H9 (cell line): Measurements from ENCODE around the gene GRAMD1B. TPM values are rescaled to one million over a fixed set of nuclear protein-coding genes. Genes with fewer than 3 reads are reported as not detected.

Source experiments
- DNase-seq: peaks from one replicate; pipeline ENCODE4 v3.0.0-alpha.2; 2017
- H2AFZ ChIP-seq: one replicate; pipeline ENCODE4 v1.6.1; 2013; ENCODE audit warnings: mild to moderate bottlenecking, low read length, control low read depth, moderate library complexity
- H2AK5ac ChIP-seq: 2 replicates; pipeline ENCODE4 v1.6.1; 2013; ENCODE audit warnings: low read length, control low read depth, mixed read lengths; ENCODE audit not compliant: insufficient read length
- H2BK120ac ChIP-seq: one replicate; pipeline ENCODE4 v1.6.1; 2013; ENCODE audit warnings: low read depth, mild to moderate bottlenecking, low read length, control low read depth, inconsistent platforms; ENCODE audit not compliant: poor library complexity, severe bottlenecking
- H2BK12ac ChIP-seq: 2 replicates; pipeline ENCODE4 v1.6.1; 2013; ENCODE audit warnings: low read length, control low read depth, mixed read lengths, low read depth; ENCODE audit not compliant: insufficient read length
- H2BK15ac ChIP-seq: 2 replicates; pipeline ENCODE4 v1.6.1; 2013; ENCODE audit warnings: low read depth, low read length, control low read depth
- H2BK20ac ChIP-seq: one replicate; pipeline ENCODE4 v1.6.1; 2013; ENCODE audit warnings: low read depth, mild to moderate bottlenecking, low read length, control low read depth, inconsistent platforms; ENCODE audit not compliant: poor library complexity, severe bottlenecking
- H2BK5ac ChIP-seq: 2 replicates; pipeline ENCODE4 v1.6.1; 2013; ENCODE audit warnings: low read length, control low read depth, mixed read lengths; ENCODE audit not compliant: insufficient read length
- H3K14ac ChIP-seq: 2 replicates; pipeline ENCODE4 v1.6.1; 2013; ENCODE audit warnings: low read length, control low read depth; ENCODE audit not compliant: insufficient read depth
- H3K18ac ChIP-seq: 2 replicates; pipeline ENCODE4 v1.6.1; 2013; ENCODE audit warnings: low read depth, mild to moderate bottlenecking, mixed read lengths, low read length, control low read depth; ENCODE audit not compliant: insufficient read length
- H3K23ac ChIP-seq: 2 replicates; pipeline ENCODE4 v1.6.1; 2013; ENCODE audit warnings: low read length, control low read depth, mixed read lengths, low read depth; ENCODE audit not compliant: insufficient read length
- H3K23me2 ChIP-seq: 2 replicates; pipeline ENCODE4 v1.6.1; 2013; ENCODE audit warnings: low read depth, mild to moderate bottlenecking, mixed read lengths, low read length, control low read depth; ENCODE audit not compliant: insufficient read length, poor library complexity, severe bottlenecking
- H3K27ac ChIP-seq: 2 replicates; pipeline ENCODE4 v1.5.1; 2013; ENCODE audit warnings: low read length, control low read depth, mixed read lengths, low read depth; ENCODE audit not compliant: insufficient read length
- H3K27me3 ChIP-seq: 2 replicates; pipeline ENCODE4 v1.6.1; 2013; ENCODE audit warnings: low read length, control low read depth, inconsistent platforms; ENCODE audit not compliant: insufficient read depth
- H3K4ac ChIP-seq: 2 replicates; pipeline ENCODE4 v1.6.1; 2013; ENCODE audit warnings: low read depth, mild to moderate bottlenecking, control low read depth, inconsistent platforms, low read length, moderate library complexity
- H3K4me1 ChIP-seq: 2 replicates; pipeline ENCODE4 v1.6.1; 2013; ENCODE audit warnings: low read length, control low read depth, inconsistent platforms; ENCODE audit not compliant: insufficient read depth
- H3K4me2 ChIP-seq: 2 replicates; pipeline ENCODE4 v1.6.1; 2013; ENCODE audit warnings: low read length, control low read depth, mixed read lengths; ENCODE audit not compliant: insufficient read length, insufficient read depth
- H3K56ac ChIP-seq: 2 replicates; pipeline ENCODE4 v1.6.1; 2013; ENCODE audit warnings: low read depth, mild to moderate bottlenecking, mixed read lengths, low read length, control low read depth; ENCODE audit not compliant: insufficient read length
- H3K79me1 ChIP-seq: 2 replicates; pipeline ENCODE4 v1.6.1; 2013; ENCODE audit warnings: low read depth, mild to moderate bottlenecking, moderate library complexity, low read length, control low read depth, inconsistent platforms; ENCODE audit not compliant: insufficient read depth, poor library complexity, severe bottlenecking
- H3K79me2 ChIP-seq: 2 replicates; pipeline ENCODE4 v1.6.1; 2013; ENCODE audit warnings: low read length, control low read depth, inconsistent platforms; ENCODE audit not compliant: insufficient read depth
- H3K9ac ChIP-seq: 2 replicates; pipeline ENCODE4 v1.6.1; 2013; ENCODE audit warnings: low read length, control low read depth, mixed read lengths; ENCODE audit not compliant: insufficient read length; ENCODE audit errors: extremely low read depth
- H3K9me3 ChIP-seq: one replicate; pipeline ENCODE4 v1.6.1; 2013; ENCODE audit warnings: low read depth, low read length, inconsistent platforms; ENCODE audit not compliant: control insufficient read depth
- H3T11ph ChIP-seq: one replicate; pipeline ENCODE4 v1.6.1; 2013; ENCODE audit warnings: mild to moderate bottlenecking, low read length, control low read depth, inconsistent platforms
- H4K20me1 ChIP-seq: one replicate; pipeline ENCODE4 v1.6.1; 2013; ENCODE audit not compliant: control insufficient read depth, insufficient read length, insufficient read depth
- H4K5ac ChIP-seq: 2 replicates; pipeline ENCODE4 v1.6.1; 2013; ENCODE audit warnings: low read depth, mild to moderate bottlenecking, mixed read lengths, low read length, control low read depth; ENCODE audit not compliant: insufficient read length
- H4K8ac ChIP-seq: replicated peaks from 2 replicates; pipeline ENCODE4 v1.6.1; 2013; ENCODE audit warnings: low read length, control low read depth, mixed read lengths, low read depth; ENCODE audit not compliant: insufficient read length
- H4K91ac ChIP-seq: 2 replicates; pipeline ENCODE4 v1.6.1; 2013; ENCODE audit warnings: low read depth, mild to moderate bottlenecking, moderate library complexity, mixed read lengths, low read length, control low read depth; ENCODE audit not compliant: insufficient read length
- H3K27ac Mint-ChIP-seq, 3 experiments: 2 replicates in 2 of 3; 3 replicates in 1 of 3; pipeline ENCODE4 v1.8.0; 2020 to 2021; ENCODE audit warnings: mixed read lengths in 3 of 3, mild to moderate bottlenecking in 1 of 3, moderate library complexity in 1 of 3
- H3K27me3 Mint-ChIP-seq: 2 replicates; pipeline ENCODE4 v1.8.0; 2021; ENCODE audit warnings: low read depth, mild to moderate bottlenecking, moderate library complexity, mixed read lengths
- H3K36me3 Mint-ChIP-seq, 3 experiments: 2 replicates in 2 of 3; 3 replicates in 1 of 3; pipeline ENCODE4 v1.8.0; 2020 to 2021; ENCODE audit warnings: low read depth in 3 of 3, mixed read lengths in 3 of 3; ENCODE audit not compliant: insufficient read depth in 1 of 3
- H3K4me1 Mint-ChIP-seq, 2 experiments: 2 replicates each; pipeline ENCODE4 v1.8.0; 2020; ENCODE audit warnings: mixed read lengths in 2 of 2
- H3K4me3 Mint-ChIP-seq, 2 experiments: 2 replicates in 1 of 2; 3 replicates in 1 of 2; pipeline ENCODE4 v1.8.0; 2020 to 2021; ENCODE audit warnings: mild to moderate bottlenecking in 2 of 2, mixed read lengths in 2 of 2, moderate library complexity in 1 of 2
- H3K9me3 Mint-ChIP-seq, 2 experiments: 2 replicates in 1 of 2; 3 replicates in 1 of 2; pipeline ENCODE4 v1.8.0; 2020; ENCODE audit warnings: mild to moderate bottlenecking in 2 of 2, mixed read lengths in 2 of 2, moderate library complexity in 1 of 2
- CTCF ChIP-seq: fragments of 200-600 bp; sonication (generic); conservative IDR thresholded peaks from 3 replicates; pipeline ENCODE4 v1.8.0; 2021; ENCODE audit warnings: antibody characterized with exemption, mild to moderate bottlenecking
- WGBS: extraction: QIAGEN DNeasy Blood & Tissue Kit; methylation state at CpG from one replicate; pipeline ENCODE4 v1.1.7; 2013; ENCODE audit warnings: missing lambda C conversion rate, low lambda C conversion rate, mixed read lengths; ENCODE audit not compliant: insufficient read length; ENCODE audit errors: extremely low coverage; 5-methylcytosine and 5-hydroxymethylcytosine counted together
- total RNA-seq: library from RNA; stranded (reverse); gene quantifications from 2 replicates; pipeline ENCODE4 v1.2.1, GENCODE V29; 2021

GRAMD1B gene
- total RNA-seq, 1 experiment from 2014 or later: 25.9 TPM

- Mint-ChIP-seq H3K4me3 (no peak overlapping the region), H3K9me3 (no peaks in the 10 kb centered on the region), H3K4me1 (peaks cover 63 to 69% of the 10 kb centered on the region in 2 experiments), H3K36me3 (peaks cover 0 to 4% (median 0%) of the 10 kb centered on the region in 3 experiments; a peak in 3 of 7 replicates), H3K27ac (peak overlapping the region in 1 of 3 experiments; percentile 86; a peak in 1 of 7 replicates), H3K27me3 (no peaks in the 10 kb centered on the region)
- H3K79me1 ChIP-seq: no peaks in the 10 kb centered on the region
- no CpG with 5 or more reads among the region's 3 CpGs for WGBS
- H3K4ac ChIP-seq: no peak overlapping the region
- no peaks in the 10 kb centered on the region for H4K20me1 ChIP-seq
- no peak overlapping the region for H2BK15ac ChIP-seq
- no peak overlapping the region for H3K23ac ChIP-seq
- H3T11ph ChIP-seq: no peak overlapping the region
- no peak overlapping the region for H3K14ac ChIP-seq
- H2BK120ac ChIP-seq: no peak overlapping the region
- no peak overlapping the region for H3K4me2 ChIP-seq
- DNase-seq: no peak
- H2BK12ac ChIP-seq: no peak overlapping the region
- H2BK5ac ChIP-seq: no peak overlapping the region
- peaks cover 20% of the 10 kb centered on the region; the same call in 1 of the 2 replicates for H3K4me1 ChIP-seq
- H2AK5ac ChIP-seq: no peak overlapping the region
- H4K91ac ChIP-seq: no peak overlapping the region
- no peak overlapping the region for H2AFZ ChIP-seq
- H3K23me2 ChIP-seq: no peaks in the 10 kb centered on the region
- H3K9ac ChIP-seq: no peak overlapping the region
- no peaks in the 10 kb centered on the region for H3K9me3 ChIP-seq
- TF ChIP-seq CTCF: no peak
- no peak overlapping the region for H3K56ac ChIP-seq
- H2BK20ac ChIP-seq: no peak overlapping the region
- H3K27ac ChIP-seq: no peak overlapping the region
- H3K79me2 ChIP-seq: no peaks in the 10 kb centered on the region
- H4K5ac ChIP-seq: no peak overlapping the region
- H3K27me3 ChIP-seq: no peaks in the 10 kb centered on the region
- no peak overlapping the region for H3K18ac ChIP-seq
- no peak overlapping the region for H4K8ac ChIP-seq
Measured at GRCh38 chr11:123521930-123522329, 91.9 kb downstream of the GRAMD1B start.
